Upper lobe of right lung (tissue), 1 donor: ENCODE measurements around the gene DNAH14. TPM values are rescaled to one million over a fixed set of nuclear protein-coding genes. Genes with fewer than 3 reads are reported as not detected.
"Not testable (repeated sequence)": the region's sequence is repeated elsewhere in the genome, so short reads cannot be mapped to it uniquely, and the experiment has no call there.

Source experiments
- ATAC-seq: fragments of 200-7000 bp; cut with Tn5 transposase; one replicate; pipeline ENCODE4 v1.9.1; 2020; ENCODE audit warnings: mild to moderate bottlenecking, moderate library complexity
- DNase-seq: peaks from one replicate; pipeline ENCODE4 v3.0.0-alpha.2; 2020
- H3K27ac ChIP-seq: fragments of 200-600 bp; one replicate; pipeline ENCODE4 v1.8.0; 2022
- H3K27me3 ChIP-seq: fragments of 200-600 bp; one replicate; pipeline ENCODE4 v1.8.0; 2022; ENCODE audit warnings: mild to moderate bottlenecking
- H3K36me3 ChIP-seq: fragments of 200-600 bp; one replicate; pipeline ENCODE4 v1.8.0; 2022
- H3K4me1 ChIP-seq: fragments of 200-600 bp; one replicate; pipeline ENCODE4 v1.8.0; 2022
- H3K4me3 ChIP-seq: fragments of 200-600 bp; one replicate; pipeline ENCODE4 v1.8.0; 2022; ENCODE audit warnings: mild to moderate bottlenecking
- H3K9me3 ChIP-seq: fragments of 200-600 bp; one replicate; pipeline ENCODE4 v1.8.0; 2022
- CTCF ChIP-seq: fragments of 200-600 bp; IDR thresholded peaks from one replicate; pipeline ENCODE4 v1.8.0; 2022; ENCODE audit warnings: antibody characterized with exemption
- intact Hi-C: fragments of 100-400 bp; cut with DNase I; formaldehyde crosslinking; loops from one replicate; pipeline ENCODE4 v1.11.0; 2022
- total RNA-seq: library from RNA; stranded (reverse); fragmentation: NEBNext Ultra II Directional; extraction: Animal tissue kit (Norgen Biotek cat#: 25700); gene quantifications from one replicate; pipeline ENCODE4 v1.2.1, GENCODE V29; 2021
- donor health status: DM: no; HTN: yes; CAD: no; lungs with severe emphysema.

DNAH14 gene
- total RNA-seq, 1 donor from 2014 or later: 14.9 TPM

- DNase-seq (no peak), ATAC-seq (no peak)
- Histone ChIP-seq H3K27ac (no peak overlapping the region), H3K4me1 (no peaks in the 10 kb centered on the region), H3K4me3 (no peak overlapping the region), H3K27me3 (no peaks in the 10 kb centered on the region), H3K9me3 (no peaks in the 10 kb centered on the region), H3K36me3 (no peaks in the 10 kb centered on the region)
- no peak for TF ChIP-seq CTCF
- intact Hi-C loops: no loop called here
Observed at GRCh38 chr1:225152061-225152460, 222.6 kb downstream of the DNAH14 start.

- Histone ChIP-seq H3K4me3 (no peak overlapping the region), H3K27ac (no peak overlapping the region), H3K27me3 (no peaks in the 10 kb centered on the region), H3K4me1 (no peaks in the 10 kb centered on the region), H3K9me3 (no peaks in the 10 kb centered on the region), H3K36me3 (no peaks in the 10 kb centered on the region)
- intact Hi-C loops: no loop called here
- ATAC-seq (no peak), DNase-seq (no peak)
- TF ChIP-seq CTCF: no peak
Observed at GRCh38 chr1:225155555-225155954, 226.1 kb downstream of the DNAH14 start.

DNA sequence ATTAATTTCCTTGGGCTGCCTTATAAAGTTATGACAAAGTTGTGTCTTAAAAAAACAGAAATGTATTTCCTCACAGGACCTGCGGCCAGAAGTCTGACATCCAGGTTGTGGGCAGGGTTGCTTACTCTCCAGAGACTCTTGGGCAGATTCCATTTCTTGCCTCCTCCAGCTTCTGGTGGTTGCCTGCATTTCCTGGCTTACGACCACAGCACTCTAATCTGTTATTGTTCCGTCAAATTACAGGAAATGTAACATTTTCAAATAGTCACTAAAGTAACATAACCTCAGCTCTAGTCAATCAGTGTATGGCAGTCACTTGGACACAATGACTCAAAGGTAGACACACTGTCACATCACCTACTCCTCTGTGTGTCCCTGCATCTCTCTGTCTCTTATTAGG lies 226.8 kb downstream of the DNAH14 start:
- intact Hi-C loops: no loop called here
- H3K36me3 ChIP-seq: no peaks in the 10 kb centered on the region
- ATAC-seq (no peak), DNase-seq (no peak)
- H3K4me1 ChIP-seq: no peaks in the 10 kb centered on the region
- H3K27me3 ChIP-seq: no peaks in the 10 kb centered on the region
- no peak for TF ChIP-seq CTCF
- no peak overlapping the region for H3K4me3 ChIP-seq
- no peak overlapping the region for H3K27ac ChIP-seq
- H3K9me3 ChIP-seq: no peaks in the 10 kb centered on the region

GRCh38 chr1:225158291-225158690 lies 228.8 kb downstream of the DNAH14 start:
- Histone ChIP-seq H3K4me1 (no peaks in the 10 kb centered on the region), H3K27ac (no peak overlapping the region), H3K27me3 (no peaks in the 10 kb centered on the region), H3K4me3 (no peak overlapping the region), H3K36me3 (no peaks in the 10 kb centered on the region), H3K9me3 (no peaks in the 10 kb centered on the region)
- TF ChIP-seq CTCF: no peak
- DNase-seq (no peak), ATAC-seq (no peak)
- intact Hi-C loops: no loop called here

GRCh38 chr1:225159793-225160192 lies 230.3 kb downstream of the DNAH14 start:
- DNase-seq: no peak
- no peaks in the 10 kb centered on the region for H3K36me3 ChIP-seq
- ATAC-seq: no peak

GRCh38 chr1:225177409-225177808 lies 247.9 kb downstream of the DNAH14 start:
- DNase-seq, H3K27me3 ChIP-seq: not testable (repeated sequence)
- H3K9me3 ChIP-seq: peaks cover 12% of the 10 kb centered on the region

More at GRCh38 chr1:225159793-225160192, 230.3 kb downstream of the DNAH14 start:
- Histone ChIP-seq H3K27me3 (no peaks in the 10 kb centered on the region), H3K4me1 (no peaks in the 10 kb centered on the region), H3K9me3 (no peaks in the 10 kb centered on the region), H3K4me3 (no peak overlapping the region), H3K27ac (no peak overlapping the region)
- TF ChIP-seq CTCF: no peak
- intact Hi-C loops: no loop called here

More at GRCh38 chr1:225177409-225177808, 247.9 kb downstream of the DNAH14 start:
- H3K27ac ChIP-seq, H3K36me3 ChIP-seq, ATAC-seq, intact Hi-C loops, H3K4me1 ChIP-seq, H3K4me3 ChIP-seq: not testable (repeated sequence)
